Epithelial cell of umbilical artery (primary cell): Measurements from ENCODE around the gene SMOC2. TPM values are rescaled to one million over a fixed set of nuclear protein-coding genes. Genes with fewer than 3 reads are reported as not detected.

ENCODE experiments used
- total RNA-seq: library from RNA; depleted of rRNA; stranded (reverse); fragments of >200 nt; gene quantifications from 2 replicates; pipeline ENCODE4 v1.2.3, GENCODE V29; 2014

The SMOC2 gene
- not detected in 2 replicates for total RNA-seq

GRCh38 chr6:168440520-168441433, at the start of gene SMOC2:
Gene SMOC2 (plus strand): TSS chr6:168441184. CDS start chr6:168441371, 187 bp downstream.

Other genes with a start within 250 kb of the SMOC2 start
- not detected in 2 replicates for gene DACT2, start 121.4 kb upstream of the SMOC2 start, total RNA-seq